Nephron (organoid): ENCODE data around the gene AMELX.

Source experiments
- H3K27ac Mint-ChIP-seq, 3 experiments: 2 replicates each; pipeline ENCODE4 v1.8.0; 2020; ENCODE audit warnings: mixed read lengths in 3 of 3, mild to moderate bottlenecking in 2 of 3, moderate library complexity in 1 of 3
- H3K27me3 Mint-ChIP-seq: 2 replicates; pipeline ENCODE4 v1.8.0; 2021; ENCODE audit warnings: low read depth, mild to moderate bottlenecking, moderate library complexity, mixed read lengths
- H3K36me3 Mint-ChIP-seq: 2 replicates; pipeline ENCODE4 v1.8.0; 2020; ENCODE audit warnings: low read depth, mixed read lengths
- H3K4me1 Mint-ChIP-seq: 2 replicates; pipeline ENCODE4 v1.8.0; 2020; ENCODE audit warnings: mixed read lengths
- H3K4me3 Mint-ChIP-seq, 3 experiments: 2 replicates each; pipeline ENCODE4 v1.8.0; 2020; ENCODE audit warnings: mild to moderate bottlenecking in 3 of 3, mixed read lengths in 3 of 3, moderate library complexity in 2 of 3
- H3K9me3 Mint-ChIP-seq: 2 replicates; pipeline ENCODE4 v1.8.0; 2020; ENCODE audit warnings: mixed read lengths
- CTCF ChIP-seq, 3 experiments: fragments of 200-600 bp; sonication (generic); IDR thresholded peaks; one replicate each; pipeline ENCODE4 v1.5.0; 2021; ENCODE audit warnings: antibody characterized with exemption in 3 of 3; ENCODE audit not compliant: unreplicated experiment in 3 of 3

The AMELX gene

GRCh38 chrX:11342673-11343072 is 49.5 kb downstream of the AMELX start:
- Mint-ChIP-seq H3K4me3 (no peak overlapping the region), H3K27ac (no peak overlapping the region), H3K36me3 (no peaks in the 10 kb centered on the region), H3K27me3 (peaks cover 3% of the 10 kb centered on the region), H3K4me1 (peaks cover 8% of the 10 kb centered on the region), H3K9me3 (peaks cover 2% of the 10 kb centered on the region)
- TF ChIP-seq CTCF (IDR thresholded peaks at IDR 0.05; ENCODE audit: unreplicated experiment in 3 of 3) = no peak

DNA sequence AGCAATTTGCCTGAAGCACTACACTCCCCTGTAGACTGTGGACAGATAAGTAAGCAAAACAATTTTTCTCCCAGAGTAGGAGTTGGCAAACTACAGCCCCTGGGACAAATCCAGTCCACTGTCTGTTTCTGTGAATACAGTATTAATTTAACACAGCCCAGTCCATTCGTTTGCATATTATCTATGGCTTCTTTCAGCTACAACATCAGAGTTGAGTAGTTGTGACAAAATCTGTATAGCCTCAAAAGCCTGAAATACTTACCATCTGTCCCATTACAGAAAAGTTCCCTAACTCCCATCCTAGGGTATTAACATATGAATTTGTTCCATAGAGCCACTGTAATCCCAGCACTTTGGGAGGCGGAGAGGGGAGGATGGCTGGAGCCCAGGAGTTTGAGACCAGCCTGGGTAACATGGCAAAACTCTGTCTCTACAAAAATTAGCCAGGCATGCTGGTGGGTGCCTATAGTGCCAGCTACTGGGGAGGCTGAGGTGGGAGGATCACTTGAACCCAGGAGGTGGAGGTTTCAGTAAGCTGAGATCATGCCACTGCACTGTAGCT is 53.0 kb downstream of the AMELX start:
- H3K9me3 Mint-ChIP-seq = no peaks in the 10 kb centered on the region
- H3K4me3 Mint-ChIP-seq = no peak overlapping the region
- no peak overlapping the region for H3K27ac Mint-ChIP-seq
- H3K4me1 Mint-ChIP-seq = peaks cover 8% of the 10 kb centered on the region
- H3K27me3 Mint-ChIP-seq = no peaks in the 10 kb centered on the region
- H3K36me3 Mint-ChIP-seq = no peaks in the 10 kb centered on the region
- no peak for TF ChIP-seq CTCF (IDR thresholded peaks at IDR 0.05; ENCODE audit: unreplicated experiment in 3 of 3)

GRCh38 chrX:11347300-11347699 is 54.1 kb downstream of the AMELX start:
- Mint-ChIP-seq H3K4me1 (no peaks in the 10 kb centered on the region), H3K27me3 (no peaks in the 10 kb centered on the region), H3K36me3 (no peaks in the 10 kb centered on the region), H3K9me3 (no peaks in the 10 kb centered on the region), H3K27ac (no peak overlapping the region), H3K4me3 (no peak overlapping the region)
- no peak for TF ChIP-seq CTCF (IDR thresholded peaks at IDR 0.05; ENCODE audit: unreplicated experiment in 3 of 3)

- H3K9me3 Mint-ChIP-seq = no peaks in the 10 kb centered on the region
- no peaks in the 10 kb centered on the region for H3K4me1 Mint-ChIP-seq
- H3K4me3 Mint-ChIP-seq = no peak overlapping the region
- no peaks in the 10 kb centered on the region for H3K27me3 Mint-ChIP-seq
- H3K27ac Mint-ChIP-seq = no peak overlapping the region
- H3K36me3 Mint-ChIP-seq = no peaks in the 10 kb centered on the region
- no peak for TF ChIP-seq CTCF (IDR thresholded peaks at IDR 0.05; ENCODE audit: unreplicated experiment in 3 of 3)
Observed at GRCh38 chrX:11349020-11349419, 55.8 kb downstream of the AMELX start.

DNA sequence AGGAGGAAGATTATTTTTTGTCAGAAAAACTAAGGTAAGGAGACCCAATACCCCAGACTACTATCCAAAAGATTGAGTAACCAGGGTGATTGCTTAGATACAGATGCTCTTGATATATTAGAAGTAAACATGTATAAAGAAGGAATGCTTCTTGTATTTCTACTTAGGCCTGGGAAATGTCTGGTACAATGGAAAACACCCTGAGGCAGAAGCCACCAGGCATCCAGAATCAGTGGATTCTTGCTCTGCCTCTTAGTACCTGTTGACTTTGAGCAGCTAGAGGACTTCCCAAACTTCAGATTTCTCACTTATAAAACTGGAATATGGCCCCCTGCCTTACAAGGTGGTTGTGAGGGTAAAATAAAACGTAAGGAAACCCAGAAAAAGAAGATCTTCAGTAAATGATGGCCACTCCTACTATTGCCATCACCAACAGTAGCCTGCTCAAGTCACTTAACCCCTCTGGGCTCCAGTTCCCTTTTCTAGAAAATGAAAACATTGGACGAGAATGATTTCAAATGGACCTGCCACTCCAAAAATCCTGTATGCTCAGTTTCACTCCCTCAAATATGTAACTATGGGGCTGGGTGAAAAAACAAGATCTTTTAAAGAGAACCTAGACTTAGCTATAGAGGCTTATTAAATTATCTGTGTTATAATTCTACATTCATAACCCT is 56.6 kb downstream of the AMELX start:
- TF ChIP-seq CTCF (IDR thresholded peaks at IDR 0.05; ENCODE audit: unreplicated experiment in 3 of 3) = no peak
- no peaks in the 10 kb centered on the region for H3K9me3 Mint-ChIP-seq
- no peak overlapping the region for H3K4me3 Mint-ChIP-seq
- no peaks in the 10 kb centered on the region for H3K4me1 Mint-ChIP-seq
- H3K27ac Mint-ChIP-seq = no peak overlapping the region
- H3K36me3 Mint-ChIP-seq = no peaks in the 10 kb centered on the region
- no peaks in the 10 kb centered on the region for H3K27me3 Mint-ChIP-seq
